ENCODE measurements around the gene BAHCC1. TPM values are rescaled to one million over a fixed set of nuclear protein-coding genes. Genes with fewer than 3 reads are reported as not detected.

The BAHCC1 gene
- total RNA-seq, 1 donor from 2014 or later, result 61.3 TPM

- Mint-ChIP-seq H3K9me3 (no peaks in the 10 kb centered on the region), H3K36me3 (ENCODE audit: low read depth) (peaks cover 6% of the 10 kb centered on the region), H3K4me3 (peak overlapping the region; percentile 96), H3K4me1 (peaks cover 69% of the 10 kb centered on the region), H3K27me3 (ENCODE audit: low read depth) (peaks cover 14% of the 10 kb centered on the region), H3K27ac (ENCODE audit: unreplicated experiment) (no peak overlapping the region)
- TF ChIP-seq CTCF (conservative IDR thresholded peaks at IDR 0.05), result no peak
- DNase-seq (ENCODE audit: low read depth, low spot score), result no peak
These were observed 3.8 kb upstream of the BAHCC1 start for GRCh38 chr17:81391293-81391935.

DNA sequence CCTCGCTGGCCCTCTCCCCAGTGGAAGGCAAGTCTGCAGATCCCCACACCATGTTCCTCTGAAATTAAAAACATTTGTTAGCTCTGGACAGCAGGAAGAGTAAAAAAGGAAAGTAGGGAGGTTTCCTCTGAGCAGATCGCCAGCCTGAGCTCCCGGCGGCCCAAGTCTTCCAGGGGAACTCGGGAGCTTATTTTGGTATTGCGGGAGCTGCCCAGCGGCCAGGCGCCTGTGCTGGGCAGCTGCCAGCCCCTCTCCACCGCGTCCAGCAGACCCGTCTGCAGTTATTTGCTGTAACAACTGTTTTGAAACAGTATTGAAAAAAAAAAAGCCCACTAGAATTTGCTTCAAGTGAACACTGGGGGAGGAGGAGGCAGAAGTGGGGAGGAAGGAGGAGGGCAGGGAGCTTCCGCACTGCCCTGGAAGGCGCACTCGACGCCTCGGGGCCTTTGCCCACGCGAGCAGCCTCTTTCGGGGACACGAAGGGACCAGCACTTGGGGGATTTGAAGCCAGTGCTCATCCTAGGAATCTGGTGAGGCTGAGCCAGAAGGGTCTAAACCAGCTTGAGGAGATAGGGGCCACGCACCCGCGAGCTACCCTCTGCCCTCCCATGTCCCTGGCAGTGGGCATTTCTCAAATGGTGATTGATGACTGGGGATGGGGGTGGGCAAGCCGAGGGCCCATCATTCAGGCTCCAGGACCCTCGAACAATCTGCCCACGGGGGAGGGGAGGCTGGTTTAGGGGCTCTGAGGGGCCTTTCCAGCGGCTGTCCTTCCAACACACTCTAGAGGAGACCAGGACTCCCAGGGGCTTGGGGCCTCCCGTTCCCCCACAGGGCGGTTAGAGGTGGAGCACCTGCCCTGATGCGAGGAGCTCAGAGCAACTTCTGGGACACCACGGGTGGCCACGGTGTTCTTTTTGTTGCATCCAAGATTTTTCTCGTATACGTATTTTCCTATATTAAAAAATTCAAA lies 3.0 kb upstream of the BAHCC1 start:
- Mint-ChIP-seq H3K36me3 (ENCODE audit: low read depth) (peaks cover 6% of the 10 kb centered on the region), H3K9me3 (no peaks in the 10 kb centered on the region), H3K27ac (ENCODE audit: unreplicated experiment) (peak overlapping the region; percentile 83), H3K4me1 (peaks cover 66% of the 10 kb centered on the region), H3K27me3 (ENCODE audit: low read depth) (peaks cover 16% of the 10 kb centered on the region), H3K4me3 (peak overlapping the region; percentile 96)
- DNase-seq (ENCODE audit: low read depth, low spot score), result no peak
- no peak for TF ChIP-seq CTCF (conservative IDR thresholded peaks at IDR 0.05)

DNA sequence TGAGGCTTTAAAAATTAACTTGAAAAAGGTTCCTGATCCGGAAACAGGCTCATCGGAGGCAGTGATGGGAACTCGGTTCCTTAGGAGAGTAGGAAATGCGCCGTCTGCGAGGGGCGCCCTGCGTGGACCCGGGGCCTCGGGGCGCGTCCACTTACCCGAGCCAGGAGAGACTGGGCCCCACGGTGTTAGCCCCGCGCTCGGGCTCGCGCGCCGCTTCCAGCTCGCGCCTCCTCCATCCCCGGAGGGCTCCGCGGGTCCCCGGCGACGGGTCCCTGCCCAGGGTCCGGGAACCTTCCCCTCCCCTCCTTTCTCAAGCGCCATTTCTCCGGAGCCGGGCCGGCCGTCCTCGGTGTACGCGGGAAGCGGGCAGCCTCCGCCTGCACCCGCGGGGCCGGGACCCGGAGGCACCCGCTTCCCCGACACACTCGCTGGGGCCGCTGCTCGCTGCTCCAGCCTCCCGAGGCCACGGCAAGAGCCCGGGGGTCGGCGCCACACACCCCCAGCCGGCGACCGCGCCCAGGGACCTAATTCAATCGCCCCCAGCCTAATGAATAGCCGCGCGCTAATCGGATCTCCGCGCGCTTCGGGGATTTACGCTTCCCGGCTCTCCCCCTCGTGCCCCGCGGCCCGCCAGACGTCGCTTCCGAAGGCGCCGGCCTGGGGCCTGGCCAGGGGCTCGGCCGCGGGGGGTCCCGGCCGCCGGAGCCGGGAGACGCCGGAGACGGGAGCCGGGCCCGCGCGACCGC lies 2.2 kb upstream of the BAHCC1 start:
- H3K4me3 Mint-ChIP-seq, result peak overlapping the region; percentile 96
- peaks cover 23% of the 10 kb centered on the region for H3K27me3 Mint-ChIP-seq (ENCODE audit: low read depth)
- TF ChIP-seq CTCF (conservative IDR thresholded peaks at IDR 0.05), result no peak
- H3K4me1 Mint-ChIP-seq, result peaks cover 67% of the 10 kb centered on the region
- peaks cover 10% of the 10 kb centered on the region for H3K36me3 Mint-ChIP-seq (ENCODE audit: low read depth)
- H3K9me3 Mint-ChIP-seq, result no peaks in the 10 kb centered on the region
- H3K27ac Mint-ChIP-seq (ENCODE audit: unreplicated experiment), result peak overlapping the region; percentile 50
- no peak for DNase-seq (ENCODE audit: low read depth, low spot score)

DNA sequence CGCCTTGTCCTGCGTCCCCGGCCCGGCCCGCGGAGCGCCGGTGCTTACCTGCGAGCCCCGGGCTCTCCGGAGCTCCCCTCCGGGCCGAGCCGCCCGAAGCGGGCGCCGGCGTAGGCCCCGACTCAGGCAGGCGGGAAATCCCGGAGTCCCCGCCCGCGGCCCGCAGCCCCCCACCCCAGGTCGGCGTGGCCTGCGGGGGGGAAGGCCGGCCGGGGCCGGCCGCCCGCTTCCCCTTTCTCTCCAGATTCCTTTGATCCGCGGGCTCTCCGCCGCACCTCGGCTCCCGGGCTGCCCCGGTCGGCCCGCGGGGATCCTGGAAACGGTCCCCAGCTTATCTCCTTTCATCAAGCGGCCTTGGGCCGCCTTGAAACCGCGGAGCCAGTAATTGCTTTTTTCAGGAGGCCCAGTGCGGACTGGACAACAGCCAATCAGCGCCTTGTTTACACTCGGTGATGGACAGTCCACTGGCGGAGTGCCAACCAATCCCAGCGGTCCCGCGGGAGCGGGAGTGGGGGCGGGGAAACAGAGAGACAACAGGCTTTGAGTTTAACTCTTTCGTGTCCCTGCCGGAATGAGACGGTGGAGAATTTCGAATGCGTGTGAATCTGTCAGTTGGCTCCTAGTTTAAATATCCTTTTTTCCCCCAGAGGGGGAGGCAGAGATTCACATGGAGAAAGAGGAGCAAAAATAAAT lies 1.4 kb upstream of the BAHCC1 start:
- no peaks in the 10 kb centered on the region for H3K9me3 Mint-ChIP-seq
- peaks cover 26% of the 10 kb centered on the region for H3K27me3 Mint-ChIP-seq (ENCODE audit: low read depth)
- no peak overlapping the region for H3K27ac Mint-ChIP-seq (ENCODE audit: unreplicated experiment)
- DNase-seq (ENCODE audit: low read depth, low spot score), result peak; percentile 100
- peaks cover 65% of the 10 kb centered on the region for H3K4me1 Mint-ChIP-seq
- peak; percentile 43 for TF ChIP-seq CTCF (conservative IDR thresholded peaks at IDR 0.05)
- peaks cover 11% of the 10 kb centered on the region for H3K36me3 Mint-ChIP-seq (ENCODE audit: low read depth)
- H3K4me3 Mint-ChIP-seq, result peak overlapping the region; percentile 99
